Stimulated activated CD8-positive, alpha-beta memory T cell treated with anti-CD3 and anti-CD28 coated beads, Interleukin-7, amount 100 ng/mL, for 4 hours (primary cell): ENCODE results near the gene SMYD5.

ENCODE experiments used
- DNase-seq, 2 donors: peaks; one replicate each; pipeline ENCODE4 v3.0.0-alpha.2; 2020; ENCODE audit warnings: low read depth in 2 of 2

The SMYD5 gene

DNA sequence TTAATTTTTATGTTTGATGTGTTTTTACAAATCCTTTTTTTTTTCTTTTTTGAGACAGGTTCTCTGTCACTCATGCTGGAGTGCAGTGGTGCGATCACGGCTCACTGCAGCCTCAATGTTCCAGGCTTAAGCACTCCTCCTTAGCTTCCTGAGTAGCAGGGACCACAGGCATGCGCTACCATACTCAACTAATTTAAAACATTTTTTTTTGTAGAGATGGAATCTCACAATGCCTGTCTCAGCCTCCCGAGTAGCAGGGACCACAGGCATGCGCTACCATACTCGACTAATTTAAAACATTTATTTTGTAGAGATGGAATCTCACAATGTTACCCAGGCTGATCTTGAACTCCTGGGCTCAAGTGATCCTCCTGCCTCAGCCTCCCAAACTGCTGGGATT lies 8.4 kb upstream of the SMYD5 start:
- no peak for DNase-seq

- DNase-seq, result no peak
These were observed 5.8 kb upstream of the SMYD5 start for GRCh38 chr2:73208258-73208657.

DNA sequence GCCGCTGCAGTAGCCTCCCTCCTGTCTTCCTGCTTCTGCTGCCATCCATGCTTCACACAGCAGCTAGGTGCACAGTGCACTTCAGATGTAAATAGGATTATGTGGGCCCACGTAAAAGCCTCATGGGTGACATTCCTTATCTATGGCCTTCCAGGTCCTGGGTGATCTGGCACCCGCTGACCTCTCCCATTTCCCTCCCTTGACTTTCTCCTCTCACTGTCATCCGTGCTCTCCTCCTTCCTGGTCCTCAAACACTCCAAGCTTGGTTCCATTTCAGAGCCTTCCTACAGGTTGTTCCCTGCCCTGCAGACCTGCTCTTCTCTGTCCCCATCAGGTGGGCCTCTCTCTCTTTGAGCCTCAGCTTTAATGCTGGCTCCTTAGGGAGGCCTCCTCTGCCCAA lies 4.0 kb upstream of the SMYD5 start:
- DNase-seq, result no peak

GRCh38 chr2:73210696-73211095 lies 3.3 kb upstream of the SMYD5 start:
- no peak for DNase-seq

DNA sequence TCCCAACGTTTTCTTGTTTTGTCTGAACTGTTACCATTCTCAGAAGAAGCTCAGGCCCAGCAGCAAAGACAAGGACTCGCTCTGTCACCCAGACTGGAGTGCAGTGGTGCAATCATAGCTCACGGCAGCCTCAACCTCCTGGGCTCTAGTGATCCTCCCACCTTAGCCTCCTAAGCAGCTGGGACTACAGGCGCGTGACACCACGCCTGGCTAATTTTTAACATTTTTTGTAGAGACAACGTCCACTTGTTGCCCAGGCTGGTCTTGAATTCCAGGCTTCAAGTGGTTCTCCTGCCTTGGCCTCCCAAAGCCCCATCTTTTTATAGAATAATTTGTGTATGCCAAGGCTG lies 2.0 kb upstream of the SMYD5 start:
- no peak for DNase-seq

- peak; percentile 45 to 58 for DNase-seq
These were observed 1.4 kb upstream of the SMYD5 start for GRCh38 chr2:73212448-73213176.

- no peak for DNase-seq
These were observed 1.2 kb downstream of the SMYD5 start for GRCh38 chr2:73215254-73215653.

GRCh38 chr2:73217160-73217559 lies 3.1 kb downstream of the SMYD5 start:
- DNase-seq, result no peak

- no peak for DNase-seq
These were observed 3.8 kb downstream of the SMYD5 start for GRCh38 chr2:73217826-73218225.

DNA sequence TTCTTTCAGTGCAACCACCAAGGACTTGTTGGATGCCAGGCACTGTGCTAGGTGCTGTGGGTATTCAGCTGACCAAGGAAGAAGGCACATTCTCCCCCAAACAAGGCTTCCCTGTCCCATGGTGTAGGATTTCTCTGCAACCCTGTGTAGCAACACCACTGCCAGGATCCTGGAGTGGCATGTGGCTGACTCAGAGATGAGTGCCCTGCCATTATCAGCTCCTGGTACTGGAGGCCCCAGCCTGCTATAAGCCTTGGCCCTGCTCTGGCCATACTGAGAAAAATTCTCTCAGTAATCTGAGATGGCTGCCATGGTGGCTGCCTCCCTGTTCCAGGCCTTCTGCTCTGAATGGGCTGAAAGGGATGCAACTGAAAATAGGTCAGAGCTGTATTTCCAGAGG lies 4.3 kb downstream of the SMYD5 start:
- DNase-seq, result no peak

- DNase-seq, result no peak
These were observed 9.8 kb downstream of the SMYD5 start for GRCh38 chr2:73223821-73224220.

GRCh38 chr2:73225513-73226360 lies 11.7 kb downstream of the SMYD5 start:
- no peak for DNase-seq

DNA sequence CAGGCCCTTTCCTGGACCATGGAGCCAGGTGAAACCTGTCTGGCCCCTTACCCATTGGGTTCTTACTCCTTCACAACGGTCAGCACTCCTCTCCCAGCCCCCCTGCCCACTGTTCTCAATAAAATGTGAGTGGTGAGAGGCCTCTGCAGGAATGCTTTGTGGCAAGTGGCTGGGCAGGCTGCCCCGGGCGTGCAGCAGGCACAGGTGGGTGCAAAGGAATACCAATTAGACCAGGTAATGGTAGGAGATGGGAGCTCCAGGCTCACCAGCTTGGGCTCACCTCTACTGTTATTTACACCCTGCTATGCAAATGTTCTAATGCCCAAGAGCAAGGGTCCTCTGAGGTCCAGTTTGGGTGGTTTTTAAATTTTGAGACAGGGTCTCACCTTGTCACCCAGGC lies 13.0 kb downstream of the SMYD5 start:
- no peak for DNase-seq

DNA sequence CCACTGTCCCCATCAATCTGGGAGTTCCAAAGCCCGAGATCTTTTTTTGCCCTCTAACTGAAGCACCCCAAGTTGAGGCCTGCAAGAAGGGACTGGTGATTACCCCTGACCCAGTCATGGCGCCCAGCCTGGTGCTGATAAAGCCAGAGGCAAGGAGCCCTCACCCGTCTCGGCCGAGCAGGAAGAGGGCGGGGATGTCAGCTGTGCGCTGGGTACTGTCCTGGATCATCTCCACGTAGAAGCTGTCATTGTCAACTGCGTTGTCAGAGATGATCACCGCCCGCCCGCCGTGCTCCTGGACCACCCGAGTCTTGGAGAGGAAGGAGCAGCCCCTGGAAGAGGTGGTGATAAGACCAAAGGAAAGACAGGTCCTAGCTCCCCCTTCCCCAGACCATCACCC lies 14.6 kb downstream of the SMYD5 start:
- DNase-seq, result no peak

GRCh38 chr2:73232403-73233153 lies 18.5 kb downstream of the SMYD5 start:
- DNase-seq, result no peak

GRCh38 chr2:73233154-73233931 lies 19.3 kb downstream of the SMYD5 start, which contains the start of gene PRADC1:
Gene PRADC1 (minus strand): TSS chr2:73233239. CDS start chr2:73233160, 79 bp downstream.
- DNase-seq, result peak; percentile 92 to 94

GRCh38 chr2:73233932-73234832 lies 20.1 kb downstream of the SMYD5 start, which contains the start of gene CCT7:
Gene CCT7 (plus strand): TSS chr2:73234308. CDS start chr2:73234379, 71 bp downstream.
- DNase-seq, result peak; percentile 81 to 84

- DNase-seq, result no peak
These were observed 21.4 kb downstream of the SMYD5 start for GRCh38 chr2:73235315-73236028.

- DNase-seq, result no peak
These were observed 23.1 kb downstream of the SMYD5 start for GRCh38 chr2:73237168-73237567.

- no peak for DNase-seq
These were observed 24.1 kb downstream of the SMYD5 start for GRCh38 chr2:73238149-73238548.
